T-cell (primary cell): ENCODE data around the gene LMAN2L. TPM values are rescaled to one million over a fixed set of nuclear protein-coding genes. Genes with fewer than 3 reads are reported as not detected.

ENCODE experiments used
- ATAC-seq, 4 experiments: fragments of 200-7000 bp in 3 of 4; fragments of 150-1000 bp in 1 of 4; cut with Tn5 transposase; replicated peaks in 1 of 4; 1 replicate in 3 of 4; 2 replicates in 1 of 4; pipeline ENCODE4 v1.10.0; 2021; ENCODE audit warnings: moderate library complexity in 3 of 4, mild to moderate bottlenecking in 2 of 4, moderate number of reproducible peaks in 1 of 4
- CTCF ChIA-PET, 2 donors: fragments of 300-600 bp; sonication (Branson Sonifier 250); formaldehyde crosslinking; loops; one replicate each; lab custom pipeline; 2022; ENCODE audit warnings: antibody characterized with exemption in 2 of 2; lab: Charles Lee
- POLR2A ChIA-PET, 2 donors: fragments of 300-600 bp; sonication (Branson Sonifier 250); formaldehyde crosslinking; loops; one replicate each; lab custom pipeline; 2022; ENCODE audit warnings: antibody characterized with exemption in 2 of 2; lab: Charles Lee
- DNase-seq, 35 experiments: peaks; one replicate each; pipeline versions ENCODE4 v3.0.0 to v3.0.0-alpha.2; 2013 to 2023
- H3K27ac ChIP-seq: one replicate; pipeline ENCODE4 v1.5.1; 2013; ENCODE audit warnings: low read length
- H3K27me3 ChIP-seq, 2 experiments: replicated peaks in 1 of 2; 1 replicate in 1 of 2; 2 replicates in 1 of 2; pipeline versions ENCODE4 v1.6.1 to v1.7.0; 2013; ENCODE audit warnings: low read length in 1 of 2, mixed read lengths in 1 of 2; ENCODE audit not compliant: control insufficient read depth in 2 of 2, insufficient read depth in 2 of 2; ENCODE audit errors: extremely low read depth in 1 of 2
- H3K36me3 ChIP-seq, 2 donors: 1 replicate in 1 of 2; 2 replicates in 1 of 2; pipeline versions ENCODE4 v1.6.1 to v1.7.0; 2013; ENCODE audit warnings: low read length in 1 of 2; ENCODE audit not compliant: control insufficient read depth in 2 of 2, insufficient read depth in 1 of 2; ENCODE audit errors: extremely low read depth in 1 of 2
- H3K4me1 ChIP-seq, 2 experiments: 1 replicate in 1 of 2; 2 replicates in 1 of 2; pipeline versions ENCODE4 v1.6.1 to v1.7.0; 2013; ENCODE audit warnings: low read length in 2 of 2, mixed read lengths in 1 of 2; ENCODE audit not compliant: insufficient read depth in 2 of 2, control insufficient read depth in 1 of 2; ENCODE audit errors: extremely low read depth in 1 of 2
- H3K4me3 ChIP-seq, 2 donors: 1 replicate in 1 of 2; 2 replicates in 1 of 2; pipeline versions ENCODE4 v1.5.1 to v1.7.0; 2013; ENCODE audit warnings: mild to moderate bottlenecking in 2 of 2, low read length in 1 of 2, moderate library complexity in 1 of 2; ENCODE audit not compliant: control insufficient read depth in 1 of 2; ENCODE audit errors: extremely low read depth in 1 of 2
- H3K9me3 ChIP-seq: 2 replicates; pipeline ENCODE4 v1.7.0; 2013
- H3K27ac Mint-ChIP-seq, 2 donors: one replicate each; pipeline ENCODE4 v1.8.0; 2020 to 2021; ENCODE audit warnings: mild to moderate bottlenecking in 2 of 2, mixed read lengths in 2 of 2
- H3K27me3 Mint-ChIP-seq, 2 donors: one replicate each; pipeline ENCODE4 v1.8.0; 2021 to 2022; ENCODE audit warnings: mixed read lengths in 2 of 2
- H3K36me3 Mint-ChIP-seq: one replicate; pipeline ENCODE4 v1.8.0; 2021; ENCODE audit warnings: mixed read lengths
- H3K4me1 Mint-ChIP-seq, 3 donors: one replicate each; pipeline ENCODE4 v1.8.0; 2020 to 2022; ENCODE audit warnings: mixed read lengths in 3 of 3, mild to moderate bottlenecking in 1 of 3
- H3K4me3 Mint-ChIP-seq, 3 donors: one replicate each; pipeline ENCODE4 v1.8.0; 2020 to 2022; ENCODE audit warnings: mild to moderate bottlenecking in 3 of 3, mixed read lengths in 3 of 3, moderate library complexity in 3 of 3
- H3K9me3 Mint-ChIP-seq, 3 donors: one replicate each; pipeline ENCODE4 v1.8.0; 2020 to 2022; ENCODE audit warnings: mixed read lengths in 3 of 3
- WGBS: methylation state at CpG from one replicate; pipeline ENCODE4 v1.1.5; 2013; ENCODE audit warnings: missing lambda C conversion rate; ENCODE audit not compliant: insufficient coverage; 5-methylcytosine and 5-hydroxymethylcytosine counted together
- total RNA-seq, 35 experiments: library from RNA in 6 of 35; stranded (reverse) in 6 of 35; fragments of 120-200 nt in 1 of 35; gene quantifications; one replicate each; pipeline versions ENCODE4 v1.2.1 to v1.2.4 and lab custom pipeline; 2013 to 2026

LMAN2L gene
- total RNA-seq, 5 donors from 2014 or later (not counting 1 experiment from before 2014, with no cell fraction given): 4.7 to 8.9 (median 7.8) TPM

DNA sequence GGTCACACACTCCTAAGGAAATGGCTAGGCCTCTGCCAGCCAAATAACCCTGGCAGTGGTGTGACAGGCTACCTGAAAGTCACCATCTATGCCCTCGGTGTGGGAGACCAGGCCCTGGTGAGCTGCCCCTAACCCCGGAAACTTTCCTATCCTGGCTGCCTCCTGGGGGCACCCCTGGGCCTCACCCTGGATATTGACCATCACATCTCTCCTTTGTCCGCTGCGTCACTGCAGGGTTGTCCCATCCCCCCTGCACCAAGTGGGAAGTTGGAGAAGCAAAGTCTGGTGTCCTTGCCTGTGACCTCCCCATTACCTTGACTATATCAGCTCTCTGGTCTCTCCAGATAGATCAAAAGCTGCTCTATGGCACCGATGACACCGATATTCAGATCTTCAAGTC lies 78.5 kb downstream of the LMAN2L start:
- H3K4me3 Mint-ChIP-seq: no peak overlapping the region
- H3K4me1 ChIP-seq: no peaks in the 10 kb centered on the region
- ChIA-PET POLR2A (no interaction called here), CTCF (no interaction called here)
- 96% methylated on average over 2 of the region's 6 CpGs for WGBS
- peaks cover 2 to 4% of the 10 kb centered on the region in 2 donors for H3K27me3 Mint-ChIP-seq
- no peaks in the 10 kb centered on the region for H3K36me3 Mint-ChIP-seq
- H3K27ac Mint-ChIP-seq: no peak overlapping the region
- no peak overlapping the region for H3K27ac ChIP-seq
- ATAC-seq (no peak), DNase-seq (no peak)
- H3K36me3 ChIP-seq: no peaks in the 10 kb centered on the region
- H3K9me3 ChIP-seq: no peaks in the 10 kb centered on the region
- H3K4me3 ChIP-seq: no peak overlapping the region
- H3K4me1 Mint-ChIP-seq: no peaks in the 10 kb centered on the region
- H3K27me3 ChIP-seq: no peaks in the 10 kb centered on the region
- peaks cover 0 to 4% (median 0%) of the 10 kb centered on the region in 3 donors for H3K9me3 Mint-ChIP-seq

GRCh38 chr2:96656540-96656939 lies 83.3 kb downstream of the LMAN2L start:
- Histone ChIP-seq H3K27ac (no peak overlapping the region), H3K36me3 (no peaks in the 10 kb centered on the region), H3K9me3 (no peaks in the 10 kb centered on the region), H3K4me3 (no peak overlapping the region), H3K4me1 (no peaks in the 10 kb centered on the region), H3K27me3 (peaks cover 0 to 6% of the 10 kb centered on the region in 2 experiments)
- Mint-ChIP-seq H3K4me3 (no peak overlapping the region), H3K27ac (no peak overlapping the region), H3K36me3 (no peaks in the 10 kb centered on the region), H3K9me3 (no peaks in the 10 kb centered on the region), H3K4me1 (no peaks in the 10 kb centered on the region), H3K27me3 (no peaks in the 10 kb centered on the region)
- no peak for ATAC-seq
- DNase-seq: no peak
- ChIA-PET POLR2A (no interaction called here), CTCF (no interaction called here)

Other genes with a start within 250 kb of the LMAN2L start
- gene NEURL3, start 234.7 kb downstream of the LMAN2L start, total RNA-seq: under 1 TPM in 1 of 5 donors, not detected in 4; 0.23 TPM
- 100 to 1,000 TPM; 105 to 140 (median 116) TPM for gene ARID5A, start 203.3 kb downstream of the LMAN2L start, total RNA-seq
- gene KANSL3, start 101.8 kb downstream of the LMAN2L start, total RNA-seq: 10 to 100 TPM; 55.1 to 67.6 (median 60.2) TPM
- gene FER1L5, start 97.3 kb downstream of the LMAN2L start, total RNA-seq: not detected
- 1 to 10 TPM; 5.3 to 9.4 (median 6.4) TPM for gene CNNM4, start 20.8 kb upstream of the LMAN2L start, total RNA-seq
- gene CNNM3, start 76.2 kb upstream of the LMAN2L start, total RNA-seq: 10 to 100 TPM; 44.2 to 55.3 (median 48.0) TPM
- 10 to 100 TPM; 10.1 to 19.5 (median 16.4) TPM for gene ANKRD23, start 104.0 kb upstream of the LMAN2L start, total RNA-seq
- gene ANKRD39, start 118.0 kb upstream of the LMAN2L start, total RNA-seq: 10 to 100 TPM; 16.9 to 25.0 (median 19.2) TPM
- gene SEMA4C, start 130.0 kb upstream of the LMAN2L start, total RNA-seq: 10 to 100 TPM; 36.3 to 89.0 (median 72.3) TPM
- 1 to 10 TPM in 4 of 5 donors, under 1 TPM in 1; 0.86 to 1.7 (median 1.2) TPM for gene FAM178B, start 246.5 kb upstream of the LMAN2L start, total RNA-seq